B cell (primary cell): ENCODE results near the gene RPRM. TPM values are rescaled to one million over a fixed set of nuclear protein-coding genes. Genes with fewer than 3 reads are reported as not detected.

Source experiments
- ATAC-seq: fragments of 200-7000 bp; cut with Tn5 transposase; one replicate; pipeline ENCODE4 v1.10.0; 2021; ENCODE audit warnings: low read depth, mild to moderate bottlenecking, moderate number of reproducible peaks, moderate library complexity
- CTCF ChIA-PET: fragments of 350-600 bp; sonication (Branson Sonifier 250); formaldehyde crosslinking; loops from one replicate; lab custom pipeline; 2021; ENCODE audit warnings: antibody characterized with exemption, inconsistent platforms; lab: Charles Lee
- POLR2A ChIA-PET: fragments of 350-600 bp; sonication (Branson Sonifier 250); formaldehyde crosslinking; loops from one replicate; lab custom pipeline; 2021; ENCODE audit warnings: antibody characterized with exemption; lab: Charles Lee
- DNase-seq: peaks from one replicate; pipeline ENCODE4 v3.0.0; 2013
- H2AFZ ChIP-seq: 2 replicates; pipeline ENCODE4 v1.6.1; 2012; ENCODE audit warnings: mild to moderate bottlenecking, low read depth, low read length; ENCODE audit not compliant: insufficient read depth, poor library complexity, severe bottlenecking
- H3K27ac ChIP-seq, 2 donors: 1 replicate in 1 of 2; 2 replicates in 1 of 2; pipeline ENCODE4 v1.5.1; 2012 to 2013; ENCODE audit warnings: low read length in 2 of 2, mild to moderate bottlenecking in 2 of 2, moderate library complexity in 1 of 2
- H3K27me3 ChIP-seq, 4 experiments: fragments of 200-600 bp in 1 of 4; sonication (generic) in 1 of 4; replicated peaks in 1 of 4; 1 replicate in 2 of 4; 2 replicates in 2 of 4; pipeline versions ENCODE4 v1.6.1 to v1.7.0; 2013 to 2016; ENCODE audit warnings: low read length in 3 of 4, mild to moderate bottlenecking in 2 of 4, mixed read lengths in 1 of 4, moderate library complexity in 1 of 4; ENCODE audit not compliant: insufficient read depth in 4 of 4, control insufficient read depth in 3 of 4; ENCODE audit errors: control extremely low read depth in 1 of 4
- H3K36me3 ChIP-seq, 2 experiments: replicated peaks in 1 of 2; 1 replicate in 1 of 2; 2 replicates in 1 of 2; pipeline versions ENCODE4 v1.6.1 to v1.7.1; 2013; ENCODE audit warnings: low read length in 1 of 2; ENCODE audit not compliant: insufficient read depth in 2 of 2, control insufficient read depth in 1 of 2; ENCODE audit errors: control extremely low read depth in 1 of 2, extremely low read depth in 1 of 2
- H3K4me1 ChIP-seq, 2 donors: fragments of 200-600 bp in 1 of 2; sonication (generic) in 1 of 2; 1 replicate in 1 of 2; 2 replicates in 1 of 2; pipeline versions ENCODE4 v1.5.1 to v1.6.1; 2013 to 2017; ENCODE audit warnings: low read length in 2 of 2; ENCODE audit not compliant: control insufficient read depth in 2 of 2, insufficient read depth in 2 of 2
- H3K4me2 ChIP-seq: replicated peaks from 2 replicates; pipeline ENCODE3; 2012; ENCODE audit warnings: mild to moderate bottlenecking, low read depth, low read length; ENCODE audit not compliant: poor library complexity, severe bottlenecking
- H3K4me3 ChIP-seq, 5 experiments: fragments of 200-600 bp in 1 of 5; sonication (generic) in 1 of 5; 1 replicate in 3 of 5; 2 replicates in 2 of 5; pipeline versions ENCODE4 v1.5.1 to v1.7.0; 2011 to 2016; ENCODE audit warnings: low read length in 4 of 5, mild to moderate bottlenecking in 4 of 5, low read depth in 2 of 5, control low read depth in 1 of 5, moderate library complexity in 1 of 5; ENCODE audit not compliant: insufficient read depth in 1 of 5; ENCODE audit errors: control extremely low read depth in 1 of 5, extremely low read depth in 1 of 5
- H3K79me2 ChIP-seq: fragments of 200-600 bp; sonication (generic); one replicate; pipeline ENCODE4 v1.6.0; 2016; ENCODE audit warnings: low read length; ENCODE audit not compliant: control insufficient read depth, insufficient read depth
- H3K9ac ChIP-seq: fragments of 200-600 bp; sonication (generic); 2 replicates; pipeline ENCODE4 v1.6.1; 2017; ENCODE audit warnings: mild to moderate bottlenecking, low read length, moderate library complexity
- H3K9me3 ChIP-seq, 3 donors: one replicate each; pipeline versions ENCODE4 v1.6.1 to v1.7.1; 2013; ENCODE audit warnings: low read length in 2 of 3; ENCODE audit not compliant: control insufficient read depth in 2 of 3, insufficient read depth in 1 of 3; ENCODE audit errors: control extremely low read depth in 1 of 3
- H4K20me1 ChIP-seq: 2 replicates; pipeline ENCODE4 v1.6.0; 2012; ENCODE audit warnings: mild to moderate bottlenecking, low read length; ENCODE audit not compliant: insufficient read depth, control insufficient read depth, poor library complexity, severe bottlenecking
- H3K27ac Mint-ChIP-seq: one replicate; pipeline ENCODE4 v1.8.0; 2021; ENCODE audit warnings: mixed read lengths
- H3K27me3 Mint-ChIP-seq: one replicate; pipeline ENCODE4 v1.8.0; 2021; ENCODE audit warnings: mixed read lengths
- H3K4me1 Mint-ChIP-seq: one replicate; pipeline ENCODE4 v1.8.0; 2021; ENCODE audit warnings: mixed read lengths
- H3K4me3 Mint-ChIP-seq: one replicate; pipeline ENCODE4 v1.8.0; 2021; ENCODE audit warnings: mixed read lengths
- H3K9me3 Mint-ChIP-seq: one replicate; pipeline ENCODE4 v1.8.0; 2022; ENCODE audit warnings: mixed read lengths; ENCODE audit not compliant: insufficient read depth
- CTCF ChIP-seq: fragments of 200-600 bp; IDR thresholded peaks from one replicate; pipeline ENCODE4 v1.8.0; 2022; ENCODE audit warnings: antibody characterized with exemption, mild to moderate bottlenecking
- EZH2 ChIP-seq: IDR thresholded peaks from 2 replicates; pipeline ENCODE4 v1.6.1; 2012; ENCODE audit warnings: borderline replicate concordance, low read depth, mild to moderate bottlenecking, moderate library complexity, low read length; ENCODE audit not compliant: insufficient read depth, poor library complexity, severe bottlenecking
- WGBS: methylation state at CpG from one replicate; pipeline ENCODE4 v1.1.5; 2013; ENCODE audit warnings: missing lambda C conversion rate; ENCODE audit not compliant: insufficient coverage; 5-methylcytosine and 5-hydroxymethylcytosine counted together
- intact Hi-C: fragments of 100-400 bp; cut with micrococcal nuclease; formaldehyde crosslinking; loops from one replicate; pipeline ENCODE4 v1.10.0; 2022
- polyA plus RNA-seq: library from polyadenylated mRNA; depleted of rRNA; stranded (reverse); fragments of >200 nt; gene quantifications from 2 replicates; pipeline ENCODE4 v1.2.3, GENCODE V29; 2012
- total RNA-seq, 2 donors: library from RNA; stranded (reverse); fragments of 120-200 nt in 1 of 2; gene quantifications; 1 replicate in 1 of 2; 2 replicates in 1 of 2; pipeline versions ENCODE4 v1.2.3 to v1.2.4, GENCODE V29; 2013 to 2022

Gene RPRM
- total and polyA plus RNA-seq, 2 donors (not counting 1 experiment from before 2014, with no cell fraction given), result not detected

- Histone ChIP-seq H3K27me3 (peaks cover 0 to 39% (median 31%) of the 10 kb centered on the region in 4 experiments), H3K9me3 (peaks cover 0 to 14% (median 0%) of the 10 kb centered on the region in 3 donors), H4K20me1 (no peaks in the 10 kb centered on the region), H3K4me1 (peaks cover 23 to 27% of the 10 kb centered on the region in 2 donors), H3K4me3 (no peak overlapping the region), H3K4me2 (peak overlapping the region; percentile 86), H2AFZ (peak overlapping the region; percentile 77), H3K79me2 (no peaks in the 10 kb centered on the region), H3K9ac (no peak overlapping the region), H3K27ac (no peak overlapping the region), H3K36me3 (no peaks in the 10 kb centered on the region)
- ChIA-PET POLR2A (no interaction called here), CTCF (no interaction called here)
- Mint-ChIP-seq H3K27ac (no peak overlapping the region), H3K4me1 (peaks cover 26% of the 10 kb centered on the region), H3K4me3 (peak overlapping the region; percentile 75), H3K27me3 (peaks cover 65% of the 10 kb centered on the region), H3K9me3 (no peaks in the 10 kb centered on the region)
- 5% methylated on average over 25 of the region's 38 CpGs for WGBS
- no peak for ATAC-seq
- DNase-seq, result no peak
- TF ChIP-seq CTCF (no peak), EZH2 (no peak)
- intact Hi-C loops, result no loop called here
Observed at GRCh38 chr2:153476816-153477635, 1.5 kb downstream of the RPRM start.

GRCh38 chr2:153476491-153476815 is 2.1 kb downstream of the RPRM start:
- 14% methylated on average over 6 of the region's 7 CpGs for WGBS
- Histone ChIP-seq H3K27ac (no peak overlapping the region), H3K36me3 (no peaks in the 10 kb centered on the region), H3K4me3 (no peak overlapping the region), H3K4me2 (no peak overlapping the region), H3K79me2 (no peaks in the 10 kb centered on the region), H3K9me3 (peaks cover 0 to 14% (median 0%) of the 10 kb centered on the region in 3 donors), H3K4me1 (peaks cover 23 to 27% of the 10 kb centered on the region in 2 donors), H4K20me1 (no peaks in the 10 kb centered on the region), H2AFZ (no peak overlapping the region), H3K27me3 (peaks cover 0 to 36% (median 31%) of the 10 kb centered on the region in 4 experiments), H3K9ac (no peak overlapping the region)
- no peak overlapping the region for H3K27ac Mint-ChIP-seq
- H3K4me3 Mint-ChIP-seq, result no peak overlapping the region
- DNase-seq (no peak), ATAC-seq (no peak)
- peaks cover 63% of the 10 kb centered on the region for H3K27me3 Mint-ChIP-seq
- intact Hi-C loops, result no loop called here
- peaks cover 26% of the 10 kb centered on the region for H3K4me1 Mint-ChIP-seq
- POLR2A ChIA-PET, result no interaction called here
- no peaks in the 10 kb centered on the region for H3K9me3 Mint-ChIP-seq
- TF ChIP-seq CTCF (no peak), EZH2 (no peak)
- CTCF ChIA-PET, result no interaction called here
